ENCODE data around the gene CYBB.
A peak's percentile ranks its signal among the peaks of the same experiment; 100 is the strongest.

The CYBB gene

DNA sequence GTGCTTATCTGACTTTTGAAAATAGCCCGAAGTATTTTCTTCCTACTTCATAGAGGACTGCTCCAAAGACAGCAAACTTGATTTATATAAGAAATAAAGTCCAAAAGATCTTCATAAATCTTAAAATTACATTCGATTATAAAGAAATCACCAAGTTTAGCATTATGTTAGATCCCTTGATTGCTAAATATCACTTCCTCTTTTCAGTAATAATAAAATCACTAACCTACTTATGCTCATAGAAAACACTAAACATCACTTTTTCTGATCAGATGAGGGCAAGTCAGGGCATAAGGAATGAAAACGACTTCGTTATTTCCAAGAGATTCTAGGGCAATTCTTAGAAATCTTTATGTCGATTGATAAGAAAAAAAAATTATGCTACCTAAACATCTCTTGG lies 35.5 kb downstream of the CYBB start:
- TF ChIP-seq, protein P1, sequence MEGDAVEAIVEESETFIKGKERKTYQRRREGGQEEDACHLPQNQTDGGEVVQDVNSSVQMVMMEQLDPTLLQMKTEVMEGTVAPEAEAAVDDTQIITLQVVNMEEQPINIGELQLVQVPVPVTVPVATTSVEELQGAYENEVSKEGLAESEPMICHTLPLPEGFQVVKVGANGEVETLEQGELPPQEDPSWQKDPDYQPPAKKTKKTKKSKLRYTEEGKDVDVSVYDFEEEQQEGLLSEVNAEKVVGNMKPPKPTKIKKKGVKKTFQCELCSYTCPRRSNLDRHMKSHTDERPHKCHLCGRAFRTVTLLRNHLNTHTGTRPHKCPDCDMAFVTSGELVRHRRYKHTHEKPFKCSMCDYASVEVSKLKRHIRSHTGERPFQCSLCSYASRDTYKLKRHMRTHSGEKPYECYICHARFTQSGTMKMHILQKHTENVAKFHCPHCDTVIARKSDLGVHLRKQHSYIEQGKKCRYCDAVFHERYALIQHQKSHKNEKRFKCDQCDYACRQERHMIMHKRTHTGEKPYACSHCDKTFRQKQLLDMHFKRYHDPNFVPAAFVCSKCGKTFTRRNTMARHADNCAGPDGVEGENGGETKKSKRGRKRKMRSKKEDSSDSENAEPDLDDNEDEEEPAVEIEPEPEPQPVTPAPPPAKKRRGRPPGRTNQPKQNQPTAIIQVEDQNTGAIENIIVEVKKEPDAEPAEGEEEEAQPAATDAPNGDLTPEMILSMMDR (IDR thresholded peaks at IDR 0.05; ENCODE audit: low read depth, low read length, missing control alignments) = no peak
- DNase-seq (ENCODE audit: low read depth) = no peak
- no peak overlapping the region for H3K4me3 ChIP-seq (ENCODE audit: low read depth, low read length)

DNA sequence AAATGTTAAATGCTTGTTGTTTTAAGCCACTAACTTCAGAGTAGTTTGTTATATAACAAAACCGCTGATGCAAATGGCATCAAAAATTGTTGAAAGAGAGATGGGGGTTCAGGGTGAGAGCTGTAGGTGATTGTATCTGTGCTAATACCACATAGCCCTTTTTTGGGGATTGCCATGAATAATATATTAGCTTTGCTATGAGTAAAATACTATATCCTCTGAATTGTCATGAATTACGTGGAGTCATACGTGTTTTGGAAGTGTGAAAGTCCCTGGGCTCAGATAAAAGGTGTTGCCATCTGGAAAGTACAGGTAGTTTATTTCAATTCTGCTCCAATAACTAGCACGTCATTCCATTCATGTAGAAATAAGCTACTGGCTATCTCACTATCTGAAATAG lies 36.9 kb downstream of the CYBB start:
- DNase-seq (ENCODE audit: low read depth) = no peak
- TF ChIP-seq, protein P1 (IDR thresholded peaks at IDR 0.05; ENCODE audit: low read depth, low read length, missing control alignments) = no peak
- no peak overlapping the region for H3K4me3 ChIP-seq (ENCODE audit: low read depth, low read length)

DNA sequence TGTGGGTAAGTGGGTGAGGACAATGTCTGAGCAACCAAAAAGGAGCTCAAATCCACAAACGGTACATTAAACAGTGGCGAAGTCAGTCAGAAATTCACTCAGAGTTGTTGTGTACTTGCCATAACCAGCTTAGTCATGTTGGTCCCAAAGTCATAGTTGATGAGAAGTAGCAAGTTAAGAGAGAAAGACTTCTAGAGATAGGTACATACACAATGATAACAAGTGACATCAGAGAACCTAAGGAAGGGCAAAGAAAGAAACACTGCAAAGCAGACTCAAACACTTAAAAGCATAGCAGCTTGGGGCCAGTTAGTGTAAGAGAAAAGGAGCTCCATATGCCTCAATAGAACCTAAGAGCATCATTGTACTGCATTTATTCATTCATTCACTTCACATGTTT lies 37.3 kb downstream of the CYBB start:
- H3K4me3 ChIP-seq (ENCODE audit: low read depth, low read length) = no peak overlapping the region
- no peak for DNase-seq (ENCODE audit: low read depth)
- TF ChIP-seq, protein P1 (IDR thresholded peaks at IDR 0.05; ENCODE audit: low read depth, low read length, missing control alignments) = no peak

DNA sequence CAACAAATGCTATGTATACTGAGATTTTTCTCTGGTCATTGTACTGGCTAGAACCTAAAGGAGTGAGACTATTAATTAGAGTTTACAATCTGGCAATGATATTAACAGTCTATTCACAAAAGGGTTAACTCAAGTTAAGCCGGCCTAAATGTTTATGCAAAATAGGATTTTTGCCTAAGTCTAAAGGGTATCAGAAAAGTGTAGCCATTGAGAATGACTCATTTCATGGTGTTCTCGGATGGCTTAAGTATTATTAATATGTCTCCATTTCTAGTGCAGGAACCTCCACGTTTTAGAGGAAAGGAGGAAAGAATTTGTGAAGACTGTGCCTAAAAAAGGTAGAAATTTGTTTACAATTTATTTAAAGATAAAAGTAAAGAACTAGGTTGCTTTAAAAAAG lies 37.7 kb downstream of the CYBB start:
- no peak overlapping the region for H3K4me3 ChIP-seq (ENCODE audit: low read depth, low read length)
- DNase-seq (ENCODE audit: low read depth) = no peak
- TF ChIP-seq, protein P1 (IDR thresholded peaks at IDR 0.05; ENCODE audit: low read depth, low read length, missing control alignments) = no peak

DNA sequence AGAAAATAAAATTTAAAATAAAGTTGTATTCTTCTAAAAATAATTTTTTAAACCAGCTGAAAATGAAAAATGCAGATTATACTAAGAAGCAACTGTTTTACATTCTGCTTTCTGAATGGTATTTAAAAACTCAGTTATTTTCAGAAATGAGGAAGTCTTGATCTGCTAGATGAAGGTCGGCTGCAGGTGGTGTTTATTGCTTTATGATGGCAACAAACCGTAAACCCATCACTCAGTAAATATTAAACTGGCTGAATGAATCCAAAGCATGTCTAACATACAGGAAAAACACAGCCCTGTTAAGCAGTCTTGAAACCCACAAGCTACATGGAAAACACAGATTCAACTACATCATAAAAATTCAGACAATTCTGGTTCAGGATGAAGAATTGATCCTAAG lies 38.2 kb downstream of the CYBB start:
- no peak for DNase-seq (ENCODE audit: low read depth)
- TF ChIP-seq, protein P1 (IDR thresholded peaks at IDR 0.05; ENCODE audit: low read depth, low read length, missing control alignments) = no peak
- H3K4me3 ChIP-seq (ENCODE audit: low read depth, low read length) = no peak overlapping the region

DNA sequence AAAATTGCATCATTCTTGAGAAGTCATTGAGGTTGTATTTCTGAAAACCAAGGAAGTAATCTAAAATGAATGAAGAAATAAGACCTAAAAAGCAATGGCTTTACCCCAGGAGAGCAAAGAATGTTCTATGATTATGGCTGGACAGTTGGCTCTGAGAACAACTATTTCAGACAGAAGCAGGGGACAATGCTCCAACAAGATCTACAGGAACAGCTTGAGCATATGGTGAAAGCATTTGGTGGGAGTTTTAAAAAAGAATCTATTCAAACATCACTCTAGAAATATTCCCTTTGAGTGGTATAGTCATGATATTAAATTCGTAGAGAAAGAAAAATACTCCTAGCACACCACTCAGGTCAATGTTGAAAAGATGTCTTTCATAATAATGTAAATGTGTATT lies 40.8 kb downstream of the CYBB start:
- no peak for DNase-seq (ENCODE audit: low read depth)
- no peak overlapping the region for H3K4me3 ChIP-seq (ENCODE audit: low read depth, low read length)
- TF ChIP-seq, protein P1 (IDR thresholded peaks at IDR 0.05; ENCODE audit: low read depth, low read length, missing control alignments) = no peak

DNA sequence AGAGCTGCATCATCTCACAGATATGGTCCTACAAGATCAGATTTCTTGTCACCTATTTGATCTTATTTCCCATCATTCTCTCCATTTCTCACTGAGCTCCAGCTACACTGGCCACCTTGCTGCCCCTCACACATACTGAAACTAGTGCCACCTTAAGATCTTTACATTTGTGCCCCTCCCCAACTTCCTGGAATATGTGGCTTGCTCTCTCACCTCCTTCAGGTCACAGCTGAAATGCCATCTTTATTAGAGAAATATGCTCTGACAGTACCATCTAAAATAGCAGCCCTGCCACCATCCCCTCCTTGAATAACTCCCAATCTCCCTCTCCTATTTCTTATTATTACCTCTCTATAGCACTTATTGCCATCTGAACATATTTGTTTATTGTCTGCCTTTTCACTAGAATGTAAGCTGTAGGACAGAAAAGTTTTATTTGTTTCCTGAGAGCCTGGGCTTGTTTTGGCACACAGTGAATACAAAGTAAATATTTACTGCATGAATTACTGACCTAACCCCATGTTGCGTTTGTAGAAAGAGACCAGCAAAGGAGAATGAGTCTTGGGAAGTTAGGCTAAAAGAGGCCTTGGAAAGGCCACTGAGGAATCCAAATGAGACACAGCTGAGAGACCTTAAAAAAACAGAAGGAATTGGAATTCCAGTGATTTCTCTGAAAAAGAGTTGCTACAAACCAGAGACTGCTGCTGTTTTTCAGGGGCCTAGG lies 44.8 kb downstream of the CYBB start:
- DNase-seq (ENCODE audit: low read depth) = no peak
- H3K4me3 ChIP-seq (ENCODE audit: low read depth, low read length) = no peak overlapping the region
- TF ChIP-seq, protein P1 (IDR thresholded peaks at IDR 0.05; ENCODE audit: low read depth, low read length, missing control alignments) = peak; percentile 4
